Osteocyte (in vitro differentiated cells): ENCODE data around the gene MAP7. TPM values are rescaled to one million over a fixed set of nuclear protein-coding genes. Genes with fewer than 3 reads are reported as not detected.

Source experiments
- DNase-seq: peaks from one replicate; pipeline ENCODE4 v3.0.0; 2021; ENCODE audit warnings: mixed read lengths; ENCODE audit not compliant: unreplicated experiment; ENCODE audit errors: extremely low spot score
- H3K27ac Mint-ChIP-seq: one replicate; pipeline ENCODE4 v1.8.0; 2021; ENCODE audit warnings: mild to moderate bottlenecking, mixed read lengths; ENCODE audit not compliant: unreplicated experiment
- H3K27me3 Mint-ChIP-seq: one replicate; pipeline ENCODE4 v1.8.0; 2021; ENCODE audit warnings: mixed read lengths; ENCODE audit not compliant: unreplicated experiment
- H3K36me3 Mint-ChIP-seq: one replicate; pipeline ENCODE4 v1.8.0; 2021; ENCODE audit warnings: mixed read lengths; ENCODE audit not compliant: unreplicated experiment
- H3K4me1 Mint-ChIP-seq: one replicate; pipeline ENCODE4 v1.8.0; 2021; ENCODE audit warnings: mixed read lengths; ENCODE audit not compliant: unreplicated experiment
- H3K4me3 Mint-ChIP-seq: one replicate; pipeline ENCODE4 v1.8.0; 2021; ENCODE audit warnings: mild to moderate bottlenecking, moderate library complexity, mixed read lengths; ENCODE audit not compliant: unreplicated experiment
- H3K9me3 Mint-ChIP-seq: one replicate; pipeline ENCODE4 v1.8.0; 2021; ENCODE audit warnings: mixed read lengths; ENCODE audit not compliant: unreplicated experiment
- CTCF ChIP-seq: fragments of 200-600 bp; sonication (generic); IDR thresholded peaks from 2 replicates; pipeline ENCODE4 v1.5.0; 2021; ENCODE audit warnings: antibody characterized with exemption, mild to moderate bottlenecking, moderate library complexity
- total RNA-seq: library from RNA; stranded (reverse); gene quantifications from 2 replicates; pipeline ENCODE4 v1.2.1, GENCODE V29; 2021

Gene MAP7
- total RNA-seq, 1 donor from 2014 or later, result 0.38 TPM

GRCh38 chr6:136552054-136552453 is 1.8 kb upstream of the MAP7 start:
- peaks cover 10% of the 10 kb centered on the region for H3K4me1 Mint-ChIP-seq
- no peak for DNase-seq
- H3K36me3 Mint-ChIP-seq, result no peaks in the 10 kb centered on the region
- H3K9me3 Mint-ChIP-seq, result no peaks in the 10 kb centered on the region
- H3K27me3 Mint-ChIP-seq, result peaks cover 47% of the 10 kb centered on the region
- H3K4me3 Mint-ChIP-seq, result no peak overlapping the region
- no peak overlapping the region for H3K27ac Mint-ChIP-seq
- no peak for TF ChIP-seq CTCF

DNA sequence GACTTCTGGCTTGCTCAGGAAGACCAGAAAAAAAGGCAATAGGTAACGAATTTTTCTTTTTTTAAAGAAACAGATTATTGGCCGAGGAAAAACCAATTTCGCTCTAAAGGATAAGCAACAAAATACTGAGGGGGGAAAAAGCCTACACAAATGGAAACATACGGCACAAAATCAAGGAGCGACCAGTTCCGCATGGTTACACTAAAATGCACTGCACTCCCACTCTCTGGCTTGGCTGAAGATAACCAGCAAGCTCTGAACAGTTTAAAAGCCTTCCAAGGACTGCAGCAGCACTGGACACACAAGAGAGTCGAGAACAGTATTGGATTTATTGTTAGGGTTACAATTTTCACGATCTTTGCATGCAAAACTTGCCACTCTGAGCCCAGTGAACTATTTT is 881 bp upstream of the MAP7 start:
- H3K27me3 Mint-ChIP-seq, result peaks cover 55% of the 10 kb centered on the region
- TF ChIP-seq CTCF, result no peak
- peak overlapping the region; percentile 61 for H3K4me3 Mint-ChIP-seq
- H3K4me1 Mint-ChIP-seq, result peaks cover 10% of the 10 kb centered on the region
- no peaks in the 10 kb centered on the region for H3K9me3 Mint-ChIP-seq
- no peaks in the 10 kb centered on the region for H3K36me3 Mint-ChIP-seq
- no peak overlapping the region for H3K27ac Mint-ChIP-seq
- no peak for DNase-seq

- peaks cover 60% of the 10 kb centered on the region for H3K27me3 Mint-ChIP-seq
- no peaks in the 10 kb centered on the region for H3K36me3 Mint-ChIP-seq
- H3K9me3 Mint-ChIP-seq, result no peaks in the 10 kb centered on the region
- no peak overlapping the region for H3K27ac Mint-ChIP-seq
- DNase-seq, result no peak
- H3K4me3 Mint-ChIP-seq, result peak overlapping the region; percentile 68
- TF ChIP-seq CTCF, result no peak
- peaks cover 10% of the 10 kb centered on the region for H3K4me1 Mint-ChIP-seq
Observed at GRCh38 chr6:136550045-136550329, 235 bp downstream of the MAP7 start.

GRCh38 chr6:136549300-136550044 is 750 bp downstream of the MAP7 start:
- no peaks in the 10 kb centered on the region for H3K36me3 Mint-ChIP-seq
- no peak for TF ChIP-seq CTCF
- peak overlapping the region; percentile 68 for H3K4me3 Mint-ChIP-seq
- no peaks in the 10 kb centered on the region for H3K9me3 Mint-ChIP-seq
- H3K27ac Mint-ChIP-seq, result no peak overlapping the region
- peaks cover 65% of the 10 kb centered on the region for H3K27me3 Mint-ChIP-seq
- peaks cover 10% of the 10 kb centered on the region for H3K4me1 Mint-ChIP-seq
- no peak for DNase-seq

GRCh38 chr6:136548582-136549299 is 1.5 kb downstream of the MAP7 start:
- Mint-ChIP-seq H3K27ac (no peak overlapping the region), H3K27me3 (peaks cover 72% of the 10 kb centered on the region), H3K9me3 (no peaks in the 10 kb centered on the region), H3K36me3 (no peaks in the 10 kb centered on the region), H3K4me3 (peak overlapping the region; percentile 68), H3K4me1 (peaks cover 10% of the 10 kb centered on the region)
- DNase-seq, result no peak
- TF ChIP-seq CTCF, result no peak
